HG03565 (cell line): ENCODE results near the gene SGSH.

Experiments used
- ATAC-seq: cut with Tn5 transposase; IDR thresholded peaks from one replicate; pipeline ENCODE4 v1.9.1; 2021; ENCODE audit warnings: mild to moderate bottlenecking, moderate library complexity; ENCODE audit not compliant: unreplicated experiment

The SGSH gene

GRCh38 chr17:80187090-80187489 is 33.0 kb downstream of the SGSH start:
- no peak for ATAC-seq

- no peak for ATAC-seq
Observed at GRCh38 chr17:80185968-80186367, 34.2 kb downstream of the SGSH start.

GRCh38 chr17:80184423-80184714 is 35.8 kb downstream of the SGSH start:
- ATAC-seq = no peak

- ATAC-seq = no peak
Observed at GRCh38 chr17:80183581-80184422, 36.3 kb downstream of the SGSH start.

- no peak for ATAC-seq
Observed at GRCh38 chr17:80182845-80183223, 37.3 kb downstream of the SGSH start.

- no peak for ATAC-seq
Observed at GRCh38 chr17:80182118-80182844, 37.9 kb downstream of the SGSH start.

GRCh38 chr17:80181431-80181830 is 38.7 kb downstream of the SGSH start:
- no peak for ATAC-seq

- no peak for ATAC-seq
Observed at GRCh38 chr17:80180192-80180591, 39.9 kb downstream of the SGSH start.

GRCh38 chr17:80177986-80178595 is 42.0 kb downstream of the SGSH start:
- ATAC-seq = no peak

GRCh38 chr17:80176757-80177156 is 43.4 kb downstream of the SGSH start:
- ATAC-seq = no peak

- ATAC-seq = no peak
Observed at GRCh38 chr17:80173916-80174315, 46.2 kb downstream of the SGSH start.

GRCh38 chr17:80173126-80173525 is 47.0 kb downstream of the SGSH start:
- no peak for ATAC-seq

GRCh38 chr17:80171681-80172080 is 48.5 kb downstream of the SGSH start:
- ATAC-seq = no peak

- ATAC-seq = no peak
Observed at GRCh38 chr17:80169784-80170500, 50.2 kb downstream of the SGSH start, which contains the start of gene CARD14. TSS of gene CARD14 (plus strand) at chr17:80170030. CDS start at chr17:80181439, 11,409 bp downstream.

GRCh38 chr17:80169107-80169506 is 51.0 kb downstream of the SGSH start:
- no peak for ATAC-seq

- no peak for ATAC-seq
Observed at GRCh38 chr17:80168371-80168770, 51.8 kb downstream of the SGSH start.

- no peak for ATAC-seq
Observed at GRCh38 chr17:80166446-80166845, 53.7 kb downstream of the SGSH start.

- ATAC-seq = no peak
Observed at GRCh38 chr17:80164185-80164584, 55.9 kb downstream of the SGSH start.

- no peak for ATAC-seq
Observed at GRCh38 chr17:80163336-80163735, 56.8 kb downstream of the SGSH start.

- ATAC-seq = no peak
Observed at GRCh38 chr17:80160536-80160935, 59.6 kb downstream of the SGSH start.
